Measurements from ENCODE around the gene OR13A1.
"Not testable (repeated sequence)": the region's sequence is repeated elsewhere in the genome, so short reads cannot be mapped to it uniquely, and the experiment has no call there.

Gene OR13A1

DNA sequence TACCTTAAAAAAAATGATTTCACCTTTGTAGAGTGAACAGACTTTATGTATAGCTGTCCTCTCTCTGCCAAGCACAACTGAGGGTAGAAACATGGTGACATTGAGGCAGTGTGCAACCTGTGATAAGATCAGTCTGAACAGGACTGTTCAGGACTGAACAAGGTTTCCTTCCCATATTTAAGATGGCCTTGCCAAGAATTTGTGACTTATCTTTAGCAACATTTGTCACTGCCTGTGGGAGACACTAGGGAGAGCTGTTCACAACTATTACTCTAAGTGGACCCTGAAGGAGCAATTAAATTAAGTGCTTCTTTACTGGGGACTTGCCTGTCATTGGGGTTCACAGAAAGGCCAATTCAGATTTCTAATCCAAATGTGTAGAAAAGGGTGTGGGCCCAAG lies 6.7 kb downstream of the OR13A1 start:
- no peaks in the 10 kb centered on the region for H3K36me3 ChIP-seq (replicated peaks in 1 of 2; ENCODE audit: control insufficient read depth in 2 of 2, insufficient read depth in 2 of 2, low read length in 2 of 2)

DNA sequence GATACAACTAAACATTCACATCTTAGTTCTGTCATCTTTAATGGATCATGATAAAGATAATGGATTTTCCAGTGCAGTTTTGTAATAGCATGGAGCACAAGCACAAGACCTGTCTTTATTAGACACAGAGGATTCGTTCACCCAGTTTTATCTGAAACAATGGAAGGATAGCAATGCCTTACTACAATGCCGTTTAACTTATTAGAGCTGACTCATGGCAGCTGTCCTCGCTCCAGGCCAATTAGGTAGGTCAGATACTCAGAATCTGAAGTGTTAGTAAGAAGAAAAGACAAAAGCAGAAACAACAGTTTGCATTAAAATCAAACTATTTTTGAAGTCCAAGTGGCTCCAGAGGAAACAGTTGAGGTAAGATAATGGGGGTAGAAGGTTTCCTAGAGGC lies 12.8 kb downstream of the OR13A1 start:
- no peak overlapping the region for H3K4me3 ChIP-seq (ENCODE audit: low read length in 2 of 2)
- no peak overlapping the region for H4K8ac ChIP-seq (ENCODE audit: low read depth, low read length)
- H3K27ac ChIP-seq (replicated peaks; ENCODE audit: low read length), result no peak overlapping the region
- H3K23ac ChIP-seq (ENCODE audit: low read depth, low read length, poor library complexity), result no peak overlapping the region
- no peaks in the 10 kb centered on the region for H3K27me3 ChIP-seq (ENCODE audit: control insufficient read depth in 3 of 3, insufficient read depth in 3 of 3, low read depth in 1 of 3, low read length in 3 of 3)
- H4K91ac ChIP-seq (ENCODE audit: low read depth, low read length, poor library complexity), result no peak overlapping the region
- H2AFZ ChIP-seq (ENCODE audit: low read length), result no peak overlapping the region
- no peak overlapping the region for H2BK15ac ChIP-seq (ENCODE audit: low read length)
- H2AK5ac ChIP-seq (ENCODE audit: low read depth, low read length), result no peak overlapping the region
- no peak overlapping the region for H3K14ac ChIP-seq (ENCODE audit: low read length)
- no peak overlapping the region for H3K18ac ChIP-seq (ENCODE audit: low read length)
- peaks cover 0 to 2% of the 10 kb centered on the region in 2 donors for H3K4me1 ChIP-seq (ENCODE audit: control insufficient read depth in 2 of 2, insufficient read depth in 1 of 2, low read depth in 1 of 2, low read length in 2 of 2)
- H3K4ac ChIP-seq (ENCODE audit: low read length), result no peak overlapping the region
- no peak overlapping the region for H2BK12ac ChIP-seq (ENCODE audit: low read length)
- H3K9me3 ChIP-seq (replicated peaks in 1 of 2; ENCODE audit: control insufficient read depth in 2 of 2, insufficient read depth in 1 of 2, low read depth in 1 of 2, low read length in 2 of 2), result no peaks in the 10 kb centered on the region
- no peak overlapping the region for H3K4me2 ChIP-seq (ENCODE audit: insufficient read depth, low read length, poor library complexity, severe bottlenecking)
- no CpG with 5 or more reads among the region's 3 CpGs for WGBS, 2 donors (ENCODE audit: extremely low coverage in 2 of 2, insufficient read length in 2 of 2, insufficient replicate concordance in 1 of 2)
- H2BK5ac ChIP-seq (ENCODE audit: low read length), result no peak overlapping the region
- DNase-seq (ENCODE audit: low spot score), result no peak
- no peak overlapping the region for H2BK120ac ChIP-seq (ENCODE audit: low read depth, low read length)
- H3K9ac ChIP-seq (ENCODE audit: low read depth, low read length, poor library complexity), result no peak overlapping the region
- H3K79me1 ChIP-seq (ENCODE audit: low read depth, low read length), result no peaks in the 10 kb centered on the region
- H3K36me3 ChIP-seq (replicated peaks in 1 of 2; ENCODE audit: control insufficient read depth in 2 of 2, insufficient read depth in 2 of 2, low read length in 2 of 2), result no peaks in the 10 kb centered on the region

More for the DNA sequence above, 6.7 kb downstream of the OR13A1 start:
- Histone ChIP-seq H3K4ac (ENCODE audit: low read length) (no peak overlapping the region), H3K9me3 (replicated peaks in 1 of 2; ENCODE audit: control insufficient read depth in 2 of 2, insufficient read depth in 1 of 2, low read depth in 1 of 2, low read length in 2 of 2) (no peaks in the 10 kb centered on the region), H3K27me3 (ENCODE audit: control insufficient read depth in 3 of 3, insufficient read depth in 3 of 3, low read depth in 1 of 3, low read length in 3 of 3) (no peaks in the 10 kb centered on the region), H2BK12ac (ENCODE audit: low read length) (no peak overlapping the region), H3K4me1 (ENCODE audit: control insufficient read depth in 2 of 2, insufficient read depth in 1 of 2, low read depth in 1 of 2, low read length in 2 of 2) (peaks cover 0 to 2% of the 10 kb centered on the region in 2 donors), H3K14ac (ENCODE audit: low read length) (no peak overlapping the region), H3K4me2 (ENCODE audit: insufficient read depth, low read length, poor library complexity, severe bottlenecking) (no peak overlapping the region), H4K8ac (ENCODE audit: low read depth, low read length) (no peak overlapping the region), H2BK120ac (ENCODE audit: low read depth, low read length) (no peak overlapping the region), H3K4me3 (ENCODE audit: low read length in 2 of 2) (no peak overlapping the region), H3K79me1 (ENCODE audit: low read depth, low read length) (no peaks in the 10 kb centered on the region), H2BK15ac (ENCODE audit: low read length) (no peak overlapping the region), H2BK5ac (ENCODE audit: low read length) (no peak overlapping the region), H3K18ac (ENCODE audit: low read length) (no peak overlapping the region), H3K9ac (ENCODE audit: low read depth, low read length, poor library complexity) (no peak overlapping the region), H2AFZ (ENCODE audit: low read length) (no peak overlapping the region), H3K23ac (ENCODE audit: low read depth, low read length, poor library complexity) (no peak overlapping the region), H3K27ac (replicated peaks; ENCODE audit: low read length) (no peak overlapping the region), H2AK5ac (ENCODE audit: low read depth, low read length) (no peak overlapping the region), H4K91ac (ENCODE audit: low read depth, low read length, poor library complexity) (no peak overlapping the region)
- no peak for DNase-seq (ENCODE audit: low spot score)

DNA sequence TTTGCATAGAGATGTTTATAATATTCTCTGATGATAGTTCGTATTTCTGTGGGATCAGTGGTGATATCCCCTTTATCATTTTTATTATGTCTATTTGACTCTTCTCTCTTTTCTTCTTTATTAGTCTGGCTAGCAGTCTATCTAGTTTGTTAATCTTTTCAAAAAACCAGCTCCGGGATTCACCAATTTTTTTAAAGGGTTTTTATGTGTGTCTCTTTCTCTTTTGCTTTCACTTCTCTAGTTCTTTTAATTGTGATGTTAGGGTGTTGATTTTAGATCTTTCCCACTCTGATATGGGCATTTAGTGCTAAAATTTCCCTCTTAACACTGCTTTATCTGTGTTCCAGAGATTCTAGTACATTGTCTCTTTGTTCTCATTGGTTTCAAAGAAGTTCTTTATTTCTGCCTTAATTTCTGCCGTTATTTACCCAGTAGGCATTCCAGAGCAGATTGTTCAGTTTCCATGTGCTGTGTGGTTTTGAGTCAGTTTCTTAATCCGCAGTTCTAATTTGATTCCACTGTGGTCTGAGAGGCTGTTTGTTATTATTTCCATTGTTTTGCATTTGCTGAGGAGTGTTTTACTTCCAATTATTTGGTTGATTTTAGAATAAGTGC lies 17.0 kb downstream of the OR13A1 start:
- not testable (repeated sequence) for H3K23ac ChIP-seq (ENCODE audit: low read depth, low read length, poor library complexity); H2BK120ac ChIP-seq (ENCODE audit: low read depth, low read length); H4K91ac ChIP-seq (ENCODE audit: low read depth, low read length, poor library complexity); H3K27me3 ChIP-seq (ENCODE audit: control insufficient read depth in 3 of 3, insufficient read depth in 3 of 3, low read depth in 1 of 3, low read length in 3 of 3); H2BK15ac ChIP-seq (ENCODE audit: low read length); H3K4me3 ChIP-seq (ENCODE audit: low read length in 2 of 2); H2BK12ac ChIP-seq (ENCODE audit: low read length); H3K79me1 ChIP-seq (ENCODE audit: low read depth, low read length); H4K8ac ChIP-seq (ENCODE audit: low read depth, low read length); H3K4ac ChIP-seq (ENCODE audit: low read length); H3K18ac ChIP-seq (ENCODE audit: low read length); H3K27ac ChIP-seq (replicated peaks; ENCODE audit: low read length); H2AK5ac ChIP-seq (ENCODE audit: low read depth, low read length); H3K14ac ChIP-seq (ENCODE audit: low read length); H3K4me2 ChIP-seq (ENCODE audit: insufficient read depth, low read length, poor library complexity, severe bottlenecking); H2AFZ ChIP-seq (ENCODE audit: low read length); DNase-seq (ENCODE audit: low spot score); H3K4me1 ChIP-seq (ENCODE audit: control insufficient read depth in 2 of 2, insufficient read depth in 1 of 2, low read depth in 1 of 2, low read length in 2 of 2); H2BK5ac ChIP-seq (ENCODE audit: low read length); H3K36me3 ChIP-seq (replicated peaks in 1 of 2; ENCODE audit: control insufficient read depth in 2 of 2, insufficient read depth in 2 of 2, low read length in 2 of 2); H3K9me3 ChIP-seq (replicated peaks in 1 of 2; ENCODE audit: control insufficient read depth in 2 of 2, insufficient read depth in 1 of 2, low read depth in 1 of 2, low read length in 2 of 2); H3K9ac ChIP-seq (ENCODE audit: low read depth, low read length, poor library complexity)
- whole genome bisulfite sequencing, 2 donors (ENCODE audit: extremely low coverage in 2 of 2, insufficient read length in 2 of 2, insufficient replicate concordance in 1 of 2), result no CpG with 5 or more reads among the region's 4 CpGs

DNA sequence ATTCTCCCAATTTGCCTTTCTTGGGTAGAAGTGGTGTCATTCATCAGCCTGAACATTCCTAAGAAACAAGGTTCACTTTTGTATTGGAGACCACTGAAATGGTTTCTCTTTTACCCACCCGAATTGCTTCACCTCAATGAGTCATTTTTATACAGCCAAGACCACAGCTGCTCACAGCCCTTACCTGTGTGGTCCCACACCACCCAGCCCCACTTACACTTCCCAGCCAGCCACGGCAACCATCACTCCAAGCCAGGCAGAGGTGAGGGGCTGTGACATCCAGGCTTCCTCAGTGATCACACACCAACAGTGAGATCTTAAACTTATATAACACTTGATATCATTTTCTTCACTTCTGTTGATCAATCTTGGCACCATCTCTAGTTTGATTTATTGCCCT lies 20.7 kb downstream of the OR13A1 start:
- H3K79me1 ChIP-seq (ENCODE audit: low read depth, low read length), result no peaks in the 10 kb centered on the region
- no peak overlapping the region for H3K27ac ChIP-seq (replicated peaks; ENCODE audit: low read length)
- no peak overlapping the region for H3K14ac ChIP-seq (ENCODE audit: low read length)
- H3K9ac ChIP-seq (ENCODE audit: low read depth, low read length, poor library complexity), result no peak overlapping the region
- H2BK15ac ChIP-seq (ENCODE audit: low read length), result no peak overlapping the region
- no peaks in the 10 kb centered on the region for H3K36me3 ChIP-seq (replicated peaks in 1 of 2; ENCODE audit: control insufficient read depth in 2 of 2, insufficient read depth in 2 of 2, low read length in 2 of 2)
- H3K27me3 ChIP-seq (ENCODE audit: control insufficient read depth in 3 of 3, insufficient read depth in 3 of 3, low read depth in 1 of 3, low read length in 3 of 3), result peaks cover 0 to 2% (median 0%) of the 10 kb centered on the region in 3 experiments
- H3K18ac ChIP-seq (ENCODE audit: low read length), result no peak overlapping the region
- no peak overlapping the region for H2BK12ac ChIP-seq (ENCODE audit: low read length)
- H2AK5ac ChIP-seq (ENCODE audit: low read depth, low read length), result no peak overlapping the region
- no peak overlapping the region for H4K91ac ChIP-seq (ENCODE audit: low read depth, low read length, poor library complexity)
- no peak overlapping the region for H2BK120ac ChIP-seq (ENCODE audit: low read depth, low read length)
- no peaks in the 10 kb centered on the region for H3K4me1 ChIP-seq (ENCODE audit: control insufficient read depth in 2 of 2, insufficient read depth in 1 of 2, low read depth in 1 of 2, low read length in 2 of 2)
- no peak overlapping the region for H2AFZ ChIP-seq (ENCODE audit: low read length)
- no CpG with 5 or more reads among the region's 2 CpGs for whole genome bisulfite sequencing, 2 donors (ENCODE audit: extremely low coverage in 2 of 2, insufficient read length in 2 of 2, insufficient replicate concordance in 1 of 2)
- no peak overlapping the region for H4K8ac ChIP-seq (ENCODE audit: low read depth, low read length)
- no peak overlapping the region for H3K23ac ChIP-seq (ENCODE audit: low read depth, low read length, poor library complexity)
- no peak overlapping the region for H3K4me3 ChIP-seq (ENCODE audit: low read length in 2 of 2)
- no peak overlapping the region for H3K4me2 ChIP-seq (ENCODE audit: insufficient read depth, low read length, poor library complexity, severe bottlenecking)
- H2BK5ac ChIP-seq (ENCODE audit: low read length), result no peak overlapping the region
- H3K4ac ChIP-seq (ENCODE audit: low read length), result no peak overlapping the region
- no peaks in the 10 kb centered on the region for H3K9me3 ChIP-seq (replicated peaks in 1 of 2; ENCODE audit: control insufficient read depth in 2 of 2, insufficient read depth in 1 of 2, low read depth in 1 of 2, low read length in 2 of 2)
- DNase-seq (ENCODE audit: low spot score), result no peak
